ENCODE measurements around the gene BMP7.
"Not testable (repeated sequence)": the region's sequence is repeated elsewhere in the genome, so short reads cannot be mapped to it uniquely, and the experiment has no call there.

Gene BMP7

GRCh38 chr20:57287901-57288300 is 21.5 kb upstream of the BMP7 start:
- no peak for DNase-seq (ENCODE audit: low spot score)

GRCh38 chr20:57287007-57287880 is 20.8 kb upstream of the BMP7 start:
- DNase-seq (ENCODE audit: low spot score) = no peak

GRCh38 chr20:57283860-57284259 is 17.4 kb upstream of the BMP7 start:
- DNase-seq (ENCODE audit: low spot score) = no peak

- no peak for DNase-seq (ENCODE audit: low spot score)
Measured at GRCh38 chr20:57282670-57283361, 16.4 kb upstream of the BMP7 start.

GRCh38 chr20:57281900-57282299 is 15.5 kb upstream of the BMP7 start:
- DNase-seq (ENCODE audit: low spot score) = no peak

- DNase-seq (ENCODE audit: low spot score) = no peak
Measured at GRCh38 chr20:57280221-57280620, 13.8 kb upstream of the BMP7 start.

GRCh38 chr20:57279548-57279947 is 13.1 kb upstream of the BMP7 start:
- DNase-seq (ENCODE audit: low spot score) = not testable (repeated sequence)

GRCh38 chr20:57278457-57278856 is 12.0 kb upstream of the BMP7 start:
- DNase-seq (ENCODE audit: low spot score) = no peak

GRCh38 chr20:57277398-57278105 is 11.1 kb upstream of the BMP7 start:
- DNase-seq (ENCODE audit: low spot score) = no peak

GRCh38 chr20:57276221-57276620 is 9.8 kb upstream of the BMP7 start:
- no peak for DNase-seq (ENCODE audit: low spot score)

GRCh38 chr20:57275813-57276212 is 9.4 kb upstream of the BMP7 start:
- no peak for DNase-seq (ENCODE audit: low spot score)

- no peak for DNase-seq (ENCODE audit: low spot score)
Measured at GRCh38 chr20:57275334-57275733, 8.9 kb upstream of the BMP7 start.

GRCh38 chr20:57274846-57275245 is 8.4 kb upstream of the BMP7 start:
- no peak for DNase-seq (ENCODE audit: low spot score)

GRCh38 chr20:57274299-57274698 is 7.9 kb upstream of the BMP7 start:
- DNase-seq (ENCODE audit: low spot score) = no peak

GRCh38 chr20:57272883-57273535 is 6.6 kb upstream of the BMP7 start:
- no peak for DNase-seq (ENCODE audit: low spot score)

- DNase-seq (ENCODE audit: low spot score) = no peak
Measured at GRCh38 chr20:57270204-57270984, 4.0 kb upstream of the BMP7 start.

- no peak for DNase-seq (ENCODE audit: low spot score)
Measured at GRCh38 chr20:57269148-57269984, 2.9 kb upstream of the BMP7 start.

- no peak for DNase-seq (ENCODE audit: low spot score)
Measured at GRCh38 chr20:57268399-57269076, 2.1 kb upstream of the BMP7 start.

- no peak for DNase-seq (ENCODE audit: low spot score)
Measured at GRCh38 chr20:57267158-57267821, 849 bp upstream of the BMP7 start.

GRCh38 chr20:57265997-57266290 is 497 bp downstream of the BMP7 start:
- DNase-seq (ENCODE audit: low spot score) = no peak
